T-cell (primary cell): ENCODE results near the gene TDRD10. TPM values are rescaled to one million over a fixed set of nuclear protein-coding genes. Genes with fewer than 3 reads are reported as not detected.

Experiments
- ATAC-seq, 4 experiments: fragments of 200-7000 bp in 3 of 4; fragments of 150-1000 bp in 1 of 4; cut with Tn5 transposase; replicated peaks in 1 of 4; 1 replicate in 3 of 4; 2 replicates in 1 of 4; pipeline ENCODE4 v1.10.0; 2021; ENCODE audit warnings: moderate library complexity in 3 of 4, mild to moderate bottlenecking in 2 of 4, moderate number of reproducible peaks in 1 of 4
- CTCF ChIA-PET, 2 donors: fragments of 300-600 bp; sonication (Branson Sonifier 250); formaldehyde crosslinking; loops; one replicate each; lab custom pipeline; 2022; ENCODE audit warnings: antibody characterized with exemption in 2 of 2; lab: Charles Lee
- POLR2A ChIA-PET, 2 donors: fragments of 300-600 bp; sonication (Branson Sonifier 250); formaldehyde crosslinking; loops; one replicate each; lab custom pipeline; 2022; ENCODE audit warnings: antibody characterized with exemption in 2 of 2; lab: Charles Lee
- DNase-seq, 35 experiments: peaks; one replicate each; pipeline versions ENCODE4 v3.0.0 to v3.0.0-alpha.2; 2013 to 2023
- H3K27ac ChIP-seq: one replicate; pipeline ENCODE4 v1.5.1; 2013; ENCODE audit warnings: low read length
- H3K27me3 ChIP-seq, 2 experiments: replicated peaks in 1 of 2; 1 replicate in 1 of 2; 2 replicates in 1 of 2; pipeline versions ENCODE4 v1.6.1 to v1.7.0; 2013; ENCODE audit warnings: low read length in 1 of 2, mixed read lengths in 1 of 2; ENCODE audit not compliant: control insufficient read depth in 2 of 2, insufficient read depth in 2 of 2; ENCODE audit errors: extremely low read depth in 1 of 2
- H3K36me3 ChIP-seq, 2 donors: 1 replicate in 1 of 2; 2 replicates in 1 of 2; pipeline versions ENCODE4 v1.6.1 to v1.7.0; 2013; ENCODE audit warnings: low read length in 1 of 2; ENCODE audit not compliant: control insufficient read depth in 2 of 2, insufficient read depth in 1 of 2; ENCODE audit errors: extremely low read depth in 1 of 2
- H3K4me1 ChIP-seq, 2 experiments: 1 replicate in 1 of 2; 2 replicates in 1 of 2; pipeline versions ENCODE4 v1.6.1 to v1.7.0; 2013; ENCODE audit warnings: low read length in 2 of 2, mixed read lengths in 1 of 2; ENCODE audit not compliant: insufficient read depth in 2 of 2, control insufficient read depth in 1 of 2; ENCODE audit errors: extremely low read depth in 1 of 2
- H3K4me3 ChIP-seq, 2 donors: 1 replicate in 1 of 2; 2 replicates in 1 of 2; pipeline versions ENCODE4 v1.5.1 to v1.7.0; 2013; ENCODE audit warnings: mild to moderate bottlenecking in 2 of 2, low read length in 1 of 2, moderate library complexity in 1 of 2; ENCODE audit not compliant: control insufficient read depth in 1 of 2; ENCODE audit errors: extremely low read depth in 1 of 2
- H3K9me3 ChIP-seq: 2 replicates; pipeline ENCODE4 v1.7.0; 2013
- H3K27ac Mint-ChIP-seq, 2 donors: one replicate each; pipeline ENCODE4 v1.8.0; 2020 to 2021; ENCODE audit warnings: mild to moderate bottlenecking in 2 of 2, mixed read lengths in 2 of 2
- H3K27me3 Mint-ChIP-seq, 2 donors: one replicate each; pipeline ENCODE4 v1.8.0; 2021 to 2022; ENCODE audit warnings: mixed read lengths in 2 of 2
- H3K36me3 Mint-ChIP-seq: one replicate; pipeline ENCODE4 v1.8.0; 2021; ENCODE audit warnings: mixed read lengths
- H3K4me1 Mint-ChIP-seq, 3 donors: one replicate each; pipeline ENCODE4 v1.8.0; 2020 to 2022; ENCODE audit warnings: mixed read lengths in 3 of 3, mild to moderate bottlenecking in 1 of 3
- H3K4me3 Mint-ChIP-seq, 3 donors: one replicate each; pipeline ENCODE4 v1.8.0; 2020 to 2022; ENCODE audit warnings: mild to moderate bottlenecking in 3 of 3, mixed read lengths in 3 of 3, moderate library complexity in 3 of 3
- H3K9me3 Mint-ChIP-seq, 3 donors: one replicate each; pipeline ENCODE4 v1.8.0; 2020 to 2022; ENCODE audit warnings: mixed read lengths in 3 of 3
- WGBS: methylation state at CpG from one replicate; pipeline ENCODE4 v1.1.5; 2013; ENCODE audit warnings: missing lambda C conversion rate; ENCODE audit not compliant: insufficient coverage; 5-methylcytosine and 5-hydroxymethylcytosine counted together
- total RNA-seq, 35 experiments: library from RNA in 6 of 35; stranded (reverse) in 6 of 35; fragments of 120-200 nt in 1 of 35; gene quantifications; one replicate each; pipeline versions ENCODE4 v1.2.1 to v1.2.4 and lab custom pipeline; 2013 to 2026

The TDRD10 gene
- total RNA-seq, 5 donors from 2014 or later (not counting 1 experiment from before 2014, with no cell fraction given): not detected

GRCh38 chr1:154586231-154586630, 84.2 kb downstream of the TDRD10 start:
- Mint-ChIP-seq H3K4me3 (no peak overlapping the region), H3K9me3 (no peaks in the 10 kb centered on the region), H3K4me1 (no peaks in the 10 kb centered on the region), H3K36me3 (peaks cover 79% of the 10 kb centered on the region), H3K27me3 (no peaks in the 10 kb centered on the region), H3K27ac (no peak overlapping the region)
- ATAC-seq (no peak), DNase-seq (no peak)
- H3K4me3 ChIP-seq: no peak overlapping the region
- peaks cover 44 to 97% of the 10 kb centered on the region in 2 donors for H3K36me3 ChIP-seq
- H3K27ac ChIP-seq: no peak overlapping the region
- POLR2A ChIA-PET: no interaction called here
- H3K9me3 ChIP-seq: no peaks in the 10 kb centered on the region
- CTCF ChIA-PET: no interaction called here
- no peaks in the 10 kb centered on the region for H3K4me1 ChIP-seq
- no peaks in the 10 kb centered on the region for H3K27me3 ChIP-seq
- WGBS: 97% methylated on average over 8 of the region's 10 CpGs

GRCh38 chr1:154586641-154587040, 84.6 kb downstream of the TDRD10 start:
- Histone ChIP-seq H3K27ac (no peak overlapping the region), H3K9me3 (no peaks in the 10 kb centered on the region), H3K27me3 (no peaks in the 10 kb centered on the region), H3K4me1 (no peaks in the 10 kb centered on the region), H3K36me3 (peaks cover 44 to 99% of the 10 kb centered on the region in 2 donors), H3K4me3 (no peak overlapping the region)
- ChIA-PET CTCF (no interaction called here), POLR2A (no interaction called here)
- Mint-ChIP-seq H3K27me3 (no peaks in the 10 kb centered on the region), H3K4me1 (no peaks in the 10 kb centered on the region), H3K9me3 (no peaks in the 10 kb centered on the region), H3K4me3 (no peak overlapping the region), H3K36me3 (peaks cover 81% of the 10 kb centered on the region), H3K27ac (no peak overlapping the region)
- ATAC-seq (no peak), DNase-seq (no peak)
- 100% methylated on average over 3 of the region's 6 CpGs for WGBS

GRCh38 chr1:154589780-154590179, 87.8 kb downstream of the TDRD10 start:
- H3K27ac Mint-ChIP-seq: no peak overlapping the region
- no peak overlapping the region for H3K4me3 Mint-ChIP-seq
- CTCF ChIA-PET: no interaction called here
- POLR2A ChIA-PET: no interaction called here
- peaks cover 76% of the 10 kb centered on the region for H3K36me3 Mint-ChIP-seq
- no peaks in the 10 kb centered on the region for H3K9me3 ChIP-seq
- no peaks in the 10 kb centered on the region for H3K27me3 Mint-ChIP-seq
- H3K27ac ChIP-seq: no peak overlapping the region
- WGBS: 68% methylated on average over 4 of the region's 10 CpGs
- no peak for ATAC-seq
- no peaks in the 10 kb centered on the region for H3K9me3 Mint-ChIP-seq
- H3K4me1 Mint-ChIP-seq: peaks cover 0 to 13% (median 0%) of the 10 kb centered on the region in 3 donors
- no peaks in the 10 kb centered on the region for H3K4me1 ChIP-seq
- no peaks in the 10 kb centered on the region for H3K27me3 ChIP-seq
- H3K4me3 ChIP-seq: no peak overlapping the region
- no peak for DNase-seq
- peaks cover 26 to 98% of the 10 kb centered on the region in 2 donors for H3K36me3 ChIP-seq

GRCh38 chr1:154590756-154591155, 88.7 kb downstream of the TDRD10 start:
- Histone ChIP-seq H3K27ac (no peak overlapping the region), H3K4me1 (no peaks in the 10 kb centered on the region), H3K36me3 (peaks cover 26 to 96% of the 10 kb centered on the region in 2 donors), H3K9me3 (no peaks in the 10 kb centered on the region), H3K27me3 (no peaks in the 10 kb centered on the region), H3K4me3 (no peak overlapping the region)
- H3K27me3 Mint-ChIP-seq: no peaks in the 10 kb centered on the region
- peaks cover 71% of the 10 kb centered on the region for H3K36me3 Mint-ChIP-seq
- H3K4me1 Mint-ChIP-seq: peaks cover 0 to 14% (median 0%) of the 10 kb centered on the region in 3 donors
- H3K4me3 Mint-ChIP-seq: no peak overlapping the region
- ChIA-PET POLR2A (interaction anchor here in 1 of 2 donors (0.6 kb wide), 1 partner anchor 357 kb away, joined by 4 read pairs; no protein-coding TSS in a partner anchor), CTCF (no interaction called here)
- no peaks in the 10 kb centered on the region for H3K9me3 Mint-ChIP-seq
- ATAC-seq (no peak), DNase-seq (no peak)
- no peak overlapping the region for H3K27ac Mint-ChIP-seq
- no CpG with 5 or more reads among the region's 5 CpGs for WGBS

- Mint-ChIP-seq H3K9me3 (no peaks in the 10 kb centered on the region), H3K4me3 (no peak overlapping the region), H3K27ac (no peak overlapping the region), H3K27me3 (no peaks in the 10 kb centered on the region), H3K36me3 (peaks cover 70% of the 10 kb centered on the region), H3K4me1 (peaks cover 0 to 14% (median 0%) of the 10 kb centered on the region in 3 donors)
- Histone ChIP-seq H3K36me3 (peaks cover 26 to 96% of the 10 kb centered on the region in 2 donors), H3K4me1 (no peaks in the 10 kb centered on the region), H3K27me3 (no peaks in the 10 kb centered on the region), H3K27ac (no peak overlapping the region), H3K4me3 (no peak overlapping the region), H3K9me3 (no peaks in the 10 kb centered on the region)
- CTCF ChIA-PET: no interaction called here
- DNase-seq (no peak), ATAC-seq (no peak)
- POLR2A ChIA-PET: interaction anchor here in 1 of 2 donors (0.6 kb wide), 1 partner anchor 356 kb away, joined by 4 read pairs; no protein-coding TSS in a partner anchor
- WGBS: 100% methylated on average over 5 of the region's 7 CpGs
Measured at GRCh38 chr1:154591206-154591605, 89.2 kb downstream of the TDRD10 start.

GRCh38 chr1:154593390-154593789, 91.4 kb downstream of the TDRD10 start:
- H3K9me3 Mint-ChIP-seq: no peaks in the 10 kb centered on the region
- no peaks in the 10 kb centered on the region for H3K27me3 Mint-ChIP-seq
- DNase-seq: no peak
- H3K36me3 Mint-ChIP-seq: peaks cover 63% of the 10 kb centered on the region
- Histone ChIP-seq H3K4me3 (no peak overlapping the region), H3K4me1 (no peaks in the 10 kb centered on the region), H3K27ac (no peak overlapping the region), H3K36me3 (peaks cover 23 to 96% of the 10 kb centered on the region in 2 donors), H3K27me3 (no peaks in the 10 kb centered on the region), H3K9me3 (no peaks in the 10 kb centered on the region)
- no peak overlapping the region for H3K27ac Mint-ChIP-seq
- ChIA-PET POLR2A (interaction anchor here (0.6 to 0.9 kb wide), 2 partner anchors 10 to 260 kb away, joined by 3 to 4 read pairs; no protein-coding TSS in a partner anchor), CTCF (interaction anchor here in 1 of 2 donors (1.4 kb wide), 1 partner anchor 34 kb away, joined by 3 read pairs; no protein-coding TSS in a partner anchor)
- peaks cover 2 to 19% (median 2%) of the 10 kb centered on the region in 3 donors for H3K4me1 Mint-ChIP-seq
- no peak for ATAC-seq
- no peak overlapping the region for H3K4me3 Mint-ChIP-seq
